ENCODE measurements around the gene EEIG1.

DNA sequence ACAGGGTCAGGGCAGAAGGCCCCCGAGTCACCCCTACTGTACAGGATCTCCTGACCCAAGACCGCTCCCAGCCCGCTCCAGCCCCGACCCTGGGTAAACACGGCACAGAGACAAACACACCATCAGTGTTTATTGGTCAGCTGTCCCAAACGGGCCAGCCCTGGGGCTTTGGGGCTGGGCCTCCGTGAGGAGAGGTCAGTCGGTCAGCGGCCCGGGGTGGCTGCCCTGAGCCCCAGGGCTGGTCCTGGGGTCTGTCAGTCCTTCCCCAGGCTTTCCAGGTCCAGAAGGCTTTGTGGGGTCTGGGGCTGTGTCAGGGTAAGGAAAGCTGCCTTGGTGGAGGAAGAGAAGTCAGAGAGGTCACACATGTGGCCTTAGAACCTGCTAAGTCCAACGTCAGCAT, 45.8 kb downstream of the EEIG1 start:
- TF ChIP-seq CTCF (conservative IDR thresholded peaks at IDR 0.05): no peak
- TF ChIP-seq EZH2 (IDR thresholded peaks at IDR 0.05; ENCODE audit: low read depth): no peak
